ENCODE measurements around the gene HIKESHI. TPM values are rescaled to one million over a fixed set of nuclear protein-coding genes. Genes with fewer than 3 reads are reported as not detected.
"Not testable (repeated sequence)": the region's sequence is repeated elsewhere in the genome, so short reads cannot be mapped to it uniquely, and the experiment has no call there.

The HIKESHI gene
- total RNA-seq, 4 donors from 2014 or later: 42.0 to 75.9 (median 53.2) TPM

GRCh38 chr11:86279747-86280146 is 22.3 kb upstream of the HIKESHI start:
- no peaks in the 10 kb centered on the region for H3K9me3 ChIP-seq
- no peak overlapping the region for H3K27ac ChIP-seq

GRCh38 chr11:86287468-86287796 is 14.6 kb upstream of the HIKESHI start:
- TF ChIP-seq POLR2A (IDR thresholded peaks at IDR 0.05): no peak
- Histone ChIP-seq H3K4me3 (no peak overlapping the region), H3K27ac (no peak overlapping the region), H3K4me1 (no peaks in the 10 kb centered on the region), H3K36me3 (no peaks in the 10 kb centered on the region), H3K27me3 (no peaks in the 10 kb centered on the region), H3K9me3 (no peaks in the 10 kb centered on the region)
- DNase-seq: no peak
- intact Hi-C loops (cut with DNase I; ENCODE audit: low total_unique reads): no loop called here

More at GRCh38 chr11:86279747-86280146, 22.3 kb upstream of the HIKESHI start:
- no peak overlapping the region for H3K4me3 ChIP-seq
- intact Hi-C loops (cut with DNase I; ENCODE audit: low total_unique reads): no loop called here
- TF ChIP-seq POLR2A (IDR thresholded peaks at IDR 0.05) (no peak), CTCF (IDR thresholded peaks at IDR 0.05) (no peak)
- no peaks in the 10 kb centered on the region for H3K36me3 ChIP-seq
- H3K4me1 ChIP-seq: no peaks in the 10 kb centered on the region
- no peak for DNase-seq
- H3K27me3 ChIP-seq: no peaks in the 10 kb centered on the region

- TF ChIP-seq POLR2A (IDR thresholded peaks at IDR 0.05) (no peak), CTCF (IDR thresholded peaks at IDR 0.05) (no peak)
- no peaks in the 10 kb centered on the region for H3K9me3 ChIP-seq
These were observed 13.1 kb upstream of the HIKESHI start for GRCh38 chr11:86288776-86289507.

DNA sequence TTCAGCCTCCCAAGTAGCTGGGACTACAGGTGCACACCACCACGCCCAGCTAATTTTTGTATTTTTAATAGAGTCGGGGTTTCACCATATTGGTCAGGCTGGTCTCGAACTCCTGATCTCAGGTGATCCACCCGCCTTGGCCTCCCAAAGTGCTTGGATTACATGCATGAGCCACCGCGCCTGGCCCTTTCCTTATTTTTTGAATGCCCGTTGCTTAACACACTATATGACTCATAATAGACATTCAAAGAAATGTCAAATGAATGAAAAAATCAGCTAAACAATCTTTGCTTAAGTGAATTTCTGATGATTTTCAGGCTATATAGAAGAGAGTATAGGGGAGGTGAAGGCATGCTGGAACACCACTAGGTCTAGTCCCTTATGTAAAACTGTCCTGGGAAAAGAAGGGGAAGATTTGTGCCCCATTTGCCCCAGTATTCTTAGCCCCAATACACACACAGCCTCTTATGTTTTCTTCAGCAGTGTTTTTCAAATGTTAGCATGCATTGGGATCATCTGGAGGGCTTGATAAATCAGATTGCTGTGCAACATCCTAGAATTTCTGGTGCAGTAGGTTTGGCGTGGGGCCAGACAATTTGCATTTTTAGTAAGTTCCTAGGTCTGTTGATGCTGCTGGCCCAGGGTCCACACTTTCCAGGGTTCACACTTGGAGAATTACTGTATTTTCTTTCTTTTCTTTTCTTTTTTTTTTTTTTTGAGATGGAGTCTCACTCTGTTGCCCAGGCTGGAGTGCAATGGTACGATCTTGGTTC is 12.3 kb upstream of the HIKESHI start:
- H3K36me3 ChIP-seq; H3K27ac ChIP-seq; H3K27me3 ChIP-seq; intact Hi-C loops (cut with DNase I; ENCODE audit: low total_unique reads); H3K4me3 ChIP-seq; H3K9me3 ChIP-seq; H3K4me1 ChIP-seq; DNase-seq: not testable (repeated sequence)

More at GRCh38 chr11:86288776-86289507, 13.1 kb upstream of the HIKESHI start:
- Histone ChIP-seq H3K27me3 (no peaks in the 10 kb centered on the region), H3K36me3 (no peaks in the 10 kb centered on the region), H3K4me3 (no peak overlapping the region), H3K4me1 (no peaks in the 10 kb centered on the region), H3K27ac (no peak overlapping the region)
- DNase-seq: no peak
- intact Hi-C loops (cut with DNase I; ENCODE audit: low total_unique reads): no loop called here

DNA sequence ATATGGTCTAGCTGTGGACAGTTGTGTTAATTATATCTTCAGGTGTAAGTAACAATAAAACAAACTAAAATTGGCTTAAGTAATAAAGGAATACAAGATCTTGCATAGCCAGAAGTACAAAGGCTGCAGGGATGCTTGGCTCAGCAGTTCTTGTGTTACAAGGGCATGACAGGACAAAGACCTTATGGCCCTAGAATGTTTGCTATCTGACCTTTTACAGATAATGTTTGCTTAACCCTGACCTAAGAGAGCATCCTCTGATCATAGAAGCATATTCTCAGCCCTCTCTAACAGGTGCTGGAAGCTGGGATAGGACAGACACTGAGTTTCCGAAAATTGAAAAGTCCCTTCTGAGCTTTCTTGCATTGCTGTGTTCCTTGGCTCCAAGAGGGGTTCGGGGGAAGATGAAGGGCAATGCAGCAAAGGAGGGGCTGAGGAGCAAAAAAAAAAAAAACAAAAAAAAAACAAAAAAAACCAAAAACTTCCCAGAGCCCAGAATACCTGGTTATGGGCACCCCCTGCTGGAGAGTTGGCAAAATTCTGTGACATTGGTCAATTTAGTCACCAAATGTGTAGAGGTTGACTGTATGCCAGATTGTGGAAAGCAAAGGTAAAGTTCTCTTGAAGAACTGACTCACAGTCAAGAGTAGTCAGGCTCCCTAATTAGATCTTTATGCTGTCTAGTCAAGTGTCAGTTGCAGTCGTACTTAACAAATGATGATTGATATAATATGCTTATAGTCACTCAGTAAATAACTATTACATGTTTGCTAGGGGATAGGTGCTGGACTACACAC is 10.4 kb upstream of the HIKESHI start:
- Histone ChIP-seq H3K9me3 (no peaks in the 10 kb centered on the region), H3K36me3 (no peaks in the 10 kb centered on the region), H3K27me3 (no peaks in the 10 kb centered on the region), H3K27ac (no peak overlapping the region), H3K4me1 (no peaks in the 10 kb centered on the region), H3K4me3 (no peak overlapping the region)
- intact Hi-C loops (cut with DNase I; ENCODE audit: low total_unique reads): no loop called here
- DNase-seq: peak; percentile 18 to 25
- TF ChIP-seq CTCF (IDR thresholded peaks at IDR 0.05): peak; percentile 23 to 42 (median 31)
- TF ChIP-seq POLR2A (IDR thresholded peaks at IDR 0.05): no peak
